Stomach (tissue), 4 donors: ENCODE data around the gene UBL5.

Source experiments
- CTCF ChIP-seq, 7 experiments: fragments of 450-650 bp in 4 of 7; fragments of 200-600 bp in 3 of 7; sonication (generic) in 3 of 7; IDR thresholded peaks; one replicate each; pipeline ENCODE4 v1.5.1; 2016 to 2019; ENCODE audit warnings: antibody characterized with exemption in 7 of 7, control low read depth in 2 of 7, mild to moderate bottlenecking in 1 of 7
- EP300 ChIP-seq: sonication (generic); formaldehyde crosslinking; IDR thresholded peaks from one replicate; pipeline ENCODE4 v1.6.1; 2017; ENCODE audit warnings: antibody characterized with exemption
- POLR2A ChIP-seq, 4 donors: fragments of 450-650 bp; IDR thresholded peaks; one replicate each; pipeline ENCODE4 v1.6.1; 2016; ENCODE audit warnings: antibody characterized with exemption in 4 of 4, control low read depth in 2 of 4, mild to moderate bottlenecking in 1 of 4, moderate library complexity in 1 of 4
- POLR2AphosphoS5 ChIP-seq, 3 donors: sonication (generic); formaldehyde crosslinking; IDR thresholded peaks; one replicate each; pipeline ENCODE4 v1.6.1; 2016; ENCODE audit warnings: antibody characterized with exemption in 3 of 3

DNA sequence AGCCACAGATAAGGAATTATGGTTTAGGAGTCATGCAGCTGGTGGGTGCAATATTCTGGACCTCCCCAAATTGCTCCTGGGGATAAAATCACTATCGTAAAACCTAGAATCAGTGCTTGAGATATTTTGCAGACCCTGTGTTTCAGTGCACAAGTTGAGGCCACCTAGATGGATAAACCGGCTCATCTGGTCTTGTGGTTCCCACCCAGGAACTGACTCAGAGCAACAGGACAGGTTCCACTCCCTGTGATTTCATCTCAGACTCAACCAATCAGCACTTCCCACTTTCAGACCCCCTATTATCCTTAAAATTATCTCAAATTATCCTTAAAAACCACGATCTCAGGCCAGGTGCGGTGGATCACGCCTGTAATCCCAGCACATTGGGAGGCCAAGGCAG lies 29.8 kb upstream of the UBL5 start:
- TF ChIP-seq POLR2AphosphoS5 (IDR thresholded peaks at IDR 0.05) (no peak), CTCF (IDR thresholded peaks at IDR 0.05) (no peak), POLR2A (IDR thresholded peaks at IDR 0.05) (no peak), EP300 (no peak)
